ENCODE measurements around the gene CD200R1.

Gene CD200R1

GRCh38 chr3:112980080-112980479, 5.2 kb upstream of the CD200R1 start:
- H3K27ac Mint-ChIP-seq: no peak overlapping the region
- H3K9me3 Mint-ChIP-seq: no peaks in the 10 kb centered on the region
- no peaks in the 10 kb centered on the region for H3K4me1 Mint-ChIP-seq

GRCh38 chr3:112979244-112979832, 4.4 kb upstream of the CD200R1 start:
- H3K36me3 Mint-ChIP-seq (ENCODE audit: low read depth): no peaks in the 10 kb centered on the region
- H3K27ac Mint-ChIP-seq: no peak overlapping the region
- H3K4me3 Mint-ChIP-seq: no peak overlapping the region
- peaks cover 28% of the 10 kb centered on the region for H3K27me3 Mint-ChIP-seq (ENCODE audit: low read depth, poor library complexity)
- no peaks in the 10 kb centered on the region for H3K4me1 Mint-ChIP-seq
- peak; percentile 75 for TF ChIP-seq CTCF (IDR thresholded peaks at IDR 0.05)
- H3K9me3 Mint-ChIP-seq: no peaks in the 10 kb centered on the region
- DNase-seq: peak; percentile 9

More at GRCh38 chr3:112980080-112980479, 5.2 kb upstream of the CD200R1 start:
- DNase-seq: no peak
- Mint-ChIP-seq H3K4me3 (no peak overlapping the region), H3K27me3 (ENCODE audit: low read depth, poor library complexity) (peaks cover 30% of the 10 kb centered on the region), H3K36me3 (ENCODE audit: low read depth) (no peaks in the 10 kb centered on the region)
- TF ChIP-seq CTCF (IDR thresholded peaks at IDR 0.05): no peak

- H3K9me3 Mint-ChIP-seq: no peaks in the 10 kb centered on the region
- peaks cover 19% of the 10 kb centered on the region for H3K27me3 Mint-ChIP-seq (ENCODE audit: low read depth, poor library complexity)
- H3K4me1 Mint-ChIP-seq: no peaks in the 10 kb centered on the region
- DNase-seq: no peak
- TF ChIP-seq CTCF (IDR thresholded peaks at IDR 0.05): no peak
- no peak overlapping the region for H3K4me3 Mint-ChIP-seq
- H3K27ac Mint-ChIP-seq: no peak overlapping the region
- H3K36me3 Mint-ChIP-seq (ENCODE audit: low read depth): no peaks in the 10 kb centered on the region
Measured at GRCh38 chr3:112976953-112977352, 2.0 kb upstream of the CD200R1 start.

GRCh38 chr3:112976001-112976400, 1.1 kb upstream of the CD200R1 start:
- Mint-ChIP-seq H3K27ac (no peak overlapping the region), H3K27me3 (ENCODE audit: low read depth, poor library complexity) (peaks cover 23% of the 10 kb centered on the region), H3K4me3 (no peak overlapping the region), H3K36me3 (ENCODE audit: low read depth) (no peaks in the 10 kb centered on the region), H3K9me3 (no peaks in the 10 kb centered on the region), H3K4me1 (no peaks in the 10 kb centered on the region)
- no peak for TF ChIP-seq CTCF (IDR thresholded peaks at IDR 0.05)
- no peak for DNase-seq

- H3K27ac Mint-ChIP-seq: no peak overlapping the region
- TF ChIP-seq CTCF (IDR thresholded peaks at IDR 0.05): no peak
- H3K9me3 Mint-ChIP-seq: no peaks in the 10 kb centered on the region
- DNase-seq: no peak
- no peaks in the 10 kb centered on the region for H3K4me1 Mint-ChIP-seq
- H3K36me3 Mint-ChIP-seq (ENCODE audit: low read depth): no peaks in the 10 kb centered on the region
- H3K27me3 Mint-ChIP-seq (ENCODE audit: low read depth, poor library complexity): peaks cover 20% of the 10 kb centered on the region
- H3K4me3 Mint-ChIP-seq: no peak overlapping the region
Measured at GRCh38 chr3:112974178-112974517, 755 bp downstream of the CD200R1 start.
